Erythroblast (primary cell): ENCODE data around the gene PRICKLE4.

ENCODE experiments used
- GATA1 ChIP-seq: IDR thresholded peaks from 2 replicates; pipeline ENCODE4 v1.6.1; 2011; ENCODE audit warnings: low read depth, mild to moderate bottlenecking, control low read depth, low read length, moderate library complexity
- POLR2A ChIP-seq: IDR thresholded peaks from 2 replicates; pipeline ENCODE4 v1.6.1; 2011; ENCODE audit warnings: mild to moderate bottlenecking, low read length

- TF ChIP-seq POLR2A (no peak), GATA1 (no peak)
These were observed 10.1 kb upstream of the PRICKLE4 start for GRCh38 chr6:41770381-41771057.
